Hepatocyte (in vitro differentiated cells): ENCODE measurements around the gene ANKRD29. TPM values are rescaled to one million over a fixed set of nuclear protein-coding genes. Genes with fewer than 3 reads are reported as not detected.
A peak's percentile ranks its signal among the peaks of the same experiment; 100 is the strongest.

Source experiments
- DNase-seq: peaks from one replicate; pipeline ENCODE4 v3.0.0-alpha.2; 2016; ENCODE audit warnings: low spot score
- H2AFZ ChIP-seq: fragments of 200-600 bp; sonication (generic); 2 replicates; pipeline ENCODE4 v1.6.0; 2016; ENCODE audit warnings: antibody characterized with exemption, mild to moderate bottlenecking
- H3K27ac ChIP-seq: fragments of 200-600 bp; sonication (generic); 2 replicates; pipeline ENCODE4 v1.5.1; 2016; ENCODE audit warnings: mild to moderate bottlenecking
- H3K27me3 ChIP-seq: fragments of 200-600 bp; sonication (generic); 2 replicates; pipeline ENCODE4 v1.6.1; 2016
- H3K36me3 ChIP-seq: fragments of 200-600 bp; sonication (generic); replicated peaks from 2 replicates; pipeline ENCODE4 v1.5.1; 2016; ENCODE audit warnings: low read depth; ENCODE audit not compliant: insufficient read depth
- H3K4me1 ChIP-seq: fragments of 200-600 bp; sonication (generic); 2 replicates; pipeline ENCODE4 v1.5.1; 2016; ENCODE audit warnings: mild to moderate bottlenecking, moderate library complexity; ENCODE audit not compliant: insufficient read depth
- H3K4me2 ChIP-seq: fragments of 200-600 bp; sonication (generic); 2 replicates; pipeline ENCODE4 v1.6.0; 2016
- H3K4me3 ChIP-seq: fragments of 200-600 bp; sonication (generic); 2 replicates; pipeline ENCODE4 v1.5.1; 2016; ENCODE audit warnings: mild to moderate bottlenecking
- H3K79me2 ChIP-seq: fragments of 200-600 bp; sonication (generic); 2 replicates; pipeline ENCODE4 v1.6.0; 2017; ENCODE audit warnings: mild to moderate bottlenecking
- H3K9me2 ChIP-seq: fragments of 200-600 bp; sonication (generic); replicated peaks from 2 replicates; pipeline ENCODE4 v1.6.0; 2017; ENCODE audit warnings: mild to moderate bottlenecking; ENCODE audit not compliant: insufficient read depth
- H3K9me3 ChIP-seq: fragments of 200-600 bp; sonication (generic); 2 replicates; pipeline ENCODE4 v1.5.1; 2016; ENCODE audit warnings: low read depth, mild to moderate bottlenecking
- H4K20me1 ChIP-seq: fragments of 200-600 bp; sonication (generic); 2 replicates; pipeline ENCODE4 v1.6.0; 2016; ENCODE audit warnings: mild to moderate bottlenecking; ENCODE audit not compliant: insufficient read depth, poor library complexity, severe bottlenecking
- EZH2 ChIP-seq: fragments of 200-600 bp; sonication (generic); IDR thresholded peaks from 2 replicates; pipeline ENCODE4 v1.6.1; 2016; ENCODE audit warnings: antibody characterized with exemption, mild to moderate bottlenecking, borderline replicate concordance
- EZH2phosphoT487 ChIP-seq: fragments of 200-600 bp; sonication (generic); IDR thresholded peaks from one replicate; pipeline ENCODE4 v1.6.1; 2018; ENCODE audit warnings: antibody characterized with exemption, mild to moderate bottlenecking, low read depth, moderate library complexity; ENCODE audit not compliant: unreplicated experiment, severe bottlenecking
- WGBS: methylation state at CpG from one replicate; pipeline ENCODE4 v1.1.6; 2016; ENCODE audit warnings: low lambda C conversion rate; ENCODE audit errors: missing lambda C conversion rate; 5-methylcytosine and 5-hydroxymethylcytosine counted together
- polyA plus RNA-seq: library from polyadenylated mRNA; unstranded; fragments of >200 nt; fragmentation: Nextera tagmentation; extraction: Ambion mirVana; gene quantifications from 2 replicates; pipeline ENCODE4 v1.2.1, GENCODE V29; 2016
- total RNA-seq: library from RNA; depleted of rRNA; stranded (reverse); fragments of >200 nt; gene quantifications from 2 replicates; pipeline ENCODE4 v1.2.3, GENCODE V29; 2014
- TF ChIP-seq, protein P1 (sequence below): fragments of 200-600 bp; sonication (generic); IDR thresholded peaks from 2 replicates; pipeline ENCODE4 v1.5.1; 2016; ENCODE audit warnings: antibody characterized with exemption, mild to moderate bottlenecking; ENCODE audit not compliant: poor library complexity

The ANKRD29 gene
- total and polyA plus RNA-seq, 2 experiments from 2014 or later, result 7.7 to 12.1 TPM

DNA sequence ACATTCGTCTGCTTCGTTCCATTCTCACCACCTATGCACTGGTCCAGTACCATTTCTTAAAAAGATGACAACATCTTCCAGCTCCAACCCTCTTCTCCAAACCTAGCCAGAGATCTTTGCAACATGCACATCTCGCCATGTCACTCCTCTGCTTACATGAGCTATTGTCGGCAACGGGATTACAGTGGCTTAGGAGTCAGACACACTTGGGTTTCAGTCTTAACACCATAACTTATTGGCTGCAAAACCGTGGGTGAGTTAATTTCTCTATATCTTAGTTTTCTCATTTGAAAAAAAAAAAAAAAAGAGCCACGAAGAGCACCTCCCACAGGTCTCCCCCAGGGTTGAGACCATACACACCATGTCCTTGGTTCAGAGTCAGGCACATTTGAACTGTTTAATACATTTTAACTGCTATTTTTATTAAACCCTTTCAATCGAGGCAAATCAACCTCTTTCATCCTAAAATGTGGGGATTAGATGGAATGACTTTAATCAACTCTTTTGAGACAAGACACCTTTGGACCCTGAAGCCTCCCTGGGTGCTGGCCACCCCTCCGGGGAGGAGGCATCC lies 889 bp downstream of the ANKRD29 start:
- Histone ChIP-seq H3K27me3 (peaks cover 25% of the 10 kb centered on the region), H2AFZ (peak overlapping the region; percentile 84), H3K4me3 (peak overlapping the region; percentile 61), H3K4me1 (peaks cover 4% of the 10 kb centered on the region), H3K36me3 (no peaks in the 10 kb centered on the region), H3K9me2 (no peaks in the 10 kb centered on the region), H3K4me2 (peak overlapping the region; percentile 95), H4K20me1 (no peaks in the 10 kb centered on the region), H3K9me3 (no peaks in the 10 kb centered on the region), H3K27ac (no peak overlapping the region), H3K79me2 (no peaks in the 10 kb centered on the region)
- 66% methylated on average over 9 of the region's 9 CpGs for WGBS
- no peak for TF ChIP-seq EZH2phosphoT487
- no peak for TF ChIP-seq EZH2
- TF ChIP-seq, protein P1, sequence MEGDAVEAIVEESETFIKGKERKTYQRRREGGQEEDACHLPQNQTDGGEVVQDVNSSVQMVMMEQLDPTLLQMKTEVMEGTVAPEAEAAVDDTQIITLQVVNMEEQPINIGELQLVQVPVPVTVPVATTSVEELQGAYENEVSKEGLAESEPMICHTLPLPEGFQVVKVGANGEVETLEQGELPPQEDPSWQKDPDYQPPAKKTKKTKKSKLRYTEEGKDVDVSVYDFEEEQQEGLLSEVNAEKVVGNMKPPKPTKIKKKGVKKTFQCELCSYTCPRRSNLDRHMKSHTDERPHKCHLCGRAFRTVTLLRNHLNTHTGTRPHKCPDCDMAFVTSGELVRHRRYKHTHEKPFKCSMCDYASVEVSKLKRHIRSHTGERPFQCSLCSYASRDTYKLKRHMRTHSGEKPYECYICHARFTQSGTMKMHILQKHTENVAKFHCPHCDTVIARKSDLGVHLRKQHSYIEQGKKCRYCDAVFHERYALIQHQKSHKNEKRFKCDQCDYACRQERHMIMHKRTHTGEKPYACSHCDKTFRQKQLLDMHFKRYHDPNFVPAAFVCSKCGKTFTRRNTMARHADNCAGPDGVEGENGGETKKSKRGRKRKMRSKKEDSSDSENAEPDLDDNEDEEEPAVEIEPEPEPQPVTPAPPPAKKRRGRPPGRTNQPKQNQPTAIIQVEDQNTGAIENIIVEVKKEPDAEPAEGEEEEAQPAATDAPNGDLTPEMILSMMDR, result no peak
- no peak for DNase-seq

DNA sequence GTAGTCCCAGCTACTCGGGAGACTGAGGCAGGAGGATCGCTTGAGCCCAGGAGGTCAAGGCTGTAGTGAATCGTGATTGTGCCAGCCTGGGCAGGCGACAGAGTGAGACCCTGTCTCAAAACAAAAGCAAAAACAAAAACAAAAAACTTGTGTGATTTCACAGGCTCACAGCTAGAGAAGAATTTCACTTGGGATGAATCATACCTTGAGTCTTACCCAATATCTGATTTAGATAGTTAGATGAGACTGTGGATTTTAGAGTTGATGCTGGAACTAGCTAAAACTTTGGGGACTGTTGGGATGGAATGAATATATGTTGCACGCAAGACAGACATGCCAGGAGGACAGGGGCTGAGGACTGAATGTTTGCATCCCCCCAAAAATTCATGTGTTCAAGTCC lies 4.4 kb downstream of the ANKRD29 start:
- no peak for TF ChIP-seq EZH2phosphoT487
- TF ChIP-seq, protein P1, result no peak
- no peak for TF ChIP-seq EZH2
- WGBS, result 97% methylated on average over 5 of the region's 5 CpGs

DNA sequence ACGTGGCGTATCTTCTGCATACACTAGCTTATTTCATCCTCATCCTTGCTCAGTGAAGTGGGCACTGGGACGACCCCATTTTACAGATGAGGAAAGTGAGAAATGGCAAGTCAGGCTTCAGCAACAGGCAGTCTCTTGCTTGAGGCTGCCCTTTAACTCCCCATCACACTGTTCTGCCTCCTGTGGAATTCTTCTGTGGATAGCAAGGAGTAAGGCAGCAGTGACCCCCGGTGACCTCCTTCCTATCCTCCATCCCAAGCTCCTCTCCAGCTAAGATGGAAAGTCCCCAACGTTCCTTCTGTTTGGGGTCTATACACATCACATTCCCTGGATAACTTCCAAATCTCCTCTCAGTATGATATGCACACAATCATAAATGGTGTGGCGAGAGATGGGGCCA lies 10.5 kb downstream of the ANKRD29 start:
- peak overlapping the region; percentile 74 for H3K27ac ChIP-seq
- 77% methylated on average over 6 of the region's 6 CpGs for WGBS

More for the DNA sequence above, 4.4 kb downstream of the ANKRD29 start:
- H2AFZ ChIP-seq, result no peak overlapping the region
- H4K20me1 ChIP-seq, result no peaks in the 10 kb centered on the region
- H3K36me3 ChIP-seq, result no peaks in the 10 kb centered on the region
- no peak overlapping the region for H3K4me3 ChIP-seq
- peaks cover 4% of the 10 kb centered on the region for H3K4me1 ChIP-seq
- no peak for DNase-seq
- H3K4me2 ChIP-seq, result no peak overlapping the region
- H3K9me3 ChIP-seq, result no peaks in the 10 kb centered on the region
- H3K27ac ChIP-seq, result no peak overlapping the region
- H3K27me3 ChIP-seq, result peaks cover 20% of the 10 kb centered on the region
- no peaks in the 10 kb centered on the region for H3K79me2 ChIP-seq
- no peaks in the 10 kb centered on the region for H3K9me2 ChIP-seq

More for the DNA sequence above, 10.5 kb downstream of the ANKRD29 start:
- no peaks in the 10 kb centered on the region for H3K79me2 ChIP-seq
- H3K9me2 ChIP-seq, result no peaks in the 10 kb centered on the region
- H3K36me3 ChIP-seq, result no peaks in the 10 kb centered on the region
- DNase-seq, result no peak
- peaks cover 28% of the 10 kb centered on the region for H3K4me1 ChIP-seq
- no peaks in the 10 kb centered on the region for H3K9me3 ChIP-seq
- H3K4me2 ChIP-seq, result no peak overlapping the region
- no peaks in the 10 kb centered on the region for H4K20me1 ChIP-seq
- H3K4me3 ChIP-seq, result no peak overlapping the region
- no peak overlapping the region for H2AFZ ChIP-seq
- H3K27me3 ChIP-seq, result no peaks in the 10 kb centered on the region
- TF ChIP-seq EZH2phosphoT487 (no peak), EZH2 (no peak)
- TF ChIP-seq, protein P1, result no peak
